Caki2 (cell line): ENCODE data around the gene TNNT3. TPM values are rescaled to one million over a fixed set of nuclear protein-coding genes. Genes with fewer than 3 reads are reported as not detected.

Experiments used
- DNase-seq: peaks from one replicate; pipeline ENCODE4 v3.0.0-alpha.2; 2015; ENCODE audit warnings: low read depth
- in situ Hi-C: cut with HindIII; loops from 2 replicates; pipeline ENCODE4 v1.10.0; 2016; ENCODE audit warnings: low sequenced_read_pairs, low pct_unique_long_range_greater_than_20kb, mixed read lengths
- total RNA-seq: library from RNA; depleted of rRNA; stranded (reverse); fragments of >200 nt; shearing (Covaris generic); gene quantifications from 2 replicates; pipeline ENCODE4 v1.2.3, GENCODE V29; 2014; ENCODE audit warnings: low replicate concordance; rRNA removed

Gene TNNT3
- total RNA-seq, 1 experiment from 2014 or later = not detected

DNA sequence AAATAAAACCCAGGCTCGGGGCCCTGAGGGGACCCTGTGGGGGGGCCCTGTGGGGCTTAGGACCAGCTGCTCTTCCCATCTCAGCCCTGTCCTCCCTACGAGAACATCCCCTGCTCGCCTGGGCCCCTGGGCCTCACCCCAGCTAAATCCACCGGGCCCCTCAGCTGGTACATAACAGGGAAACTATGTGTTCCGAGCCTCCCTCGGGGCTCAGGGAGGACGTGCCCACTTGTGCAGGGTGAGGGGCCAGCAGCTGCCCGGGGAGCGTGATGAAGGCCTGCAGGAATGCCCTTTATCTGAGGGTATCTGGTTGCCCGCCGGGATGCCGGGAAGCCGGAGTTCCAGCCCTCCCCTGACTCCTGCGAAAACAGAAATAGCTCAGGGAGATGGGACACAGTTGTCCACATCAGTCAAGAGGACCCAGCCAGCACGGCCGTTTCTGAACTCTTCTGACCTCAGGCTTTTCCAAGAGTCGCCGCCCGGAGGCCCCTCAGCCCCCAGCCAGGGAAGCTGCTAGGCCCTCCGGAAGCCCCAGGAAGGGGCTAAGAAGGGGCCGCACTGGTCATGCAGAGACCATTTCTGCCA, 48.2 kb downstream of the TNNT3 start:
- in situ Hi-C loops = no loop called here
- no peak for DNase-seq

DNA sequence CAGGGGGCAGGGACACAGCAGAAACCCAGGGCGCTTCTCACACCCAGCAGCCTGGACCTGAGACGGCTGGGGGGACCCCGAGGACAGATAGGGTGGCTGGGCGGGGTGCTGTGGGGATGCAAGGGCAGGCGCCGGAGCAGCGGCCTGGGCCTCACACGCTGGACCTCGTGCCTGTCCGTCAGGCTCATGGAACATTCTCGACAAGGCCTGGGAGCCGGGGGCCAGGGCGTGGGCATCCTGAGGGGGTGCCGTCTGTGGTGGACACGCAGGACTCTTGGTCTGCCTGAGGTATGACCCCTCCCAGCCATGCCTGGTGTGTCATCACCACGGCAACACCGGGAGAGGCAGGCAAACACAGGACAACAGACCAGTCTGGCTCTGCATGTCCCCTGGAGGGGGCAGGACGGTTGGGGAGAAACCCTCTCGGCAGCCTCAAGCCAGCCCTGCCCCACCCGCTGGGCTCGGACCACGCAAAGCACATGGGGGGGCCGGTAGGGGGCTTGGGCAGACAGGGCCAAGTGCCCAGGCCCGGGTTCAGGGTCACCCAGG, 49.0 kb downstream of the TNNT3 start:
- DNase-seq = no peak
- in situ Hi-C loops = no loop called here

DNA sequence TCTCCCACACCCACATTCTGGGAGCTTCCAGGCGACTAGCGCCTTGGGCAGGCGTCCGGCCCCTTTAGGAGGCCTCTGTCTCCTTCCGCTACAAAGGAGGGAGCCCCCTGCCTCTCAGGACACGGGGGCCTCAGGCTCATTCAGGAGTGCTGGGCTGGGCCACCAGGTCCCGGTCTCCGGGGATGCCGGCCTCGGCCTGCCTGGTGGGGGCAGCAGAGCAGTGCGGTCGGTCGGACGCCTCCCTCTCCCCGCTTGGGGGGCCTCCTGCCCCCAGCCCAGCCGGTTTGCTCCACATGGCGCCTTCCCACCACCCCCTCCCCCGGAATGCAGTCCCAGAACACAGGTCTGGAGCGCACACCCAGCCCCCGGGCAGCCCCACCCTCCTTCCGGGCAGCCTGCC, 49.5 kb downstream of the TNNT3 start:
- in situ Hi-C loops = no loop called here
- no peak for DNase-seq

DNA sequence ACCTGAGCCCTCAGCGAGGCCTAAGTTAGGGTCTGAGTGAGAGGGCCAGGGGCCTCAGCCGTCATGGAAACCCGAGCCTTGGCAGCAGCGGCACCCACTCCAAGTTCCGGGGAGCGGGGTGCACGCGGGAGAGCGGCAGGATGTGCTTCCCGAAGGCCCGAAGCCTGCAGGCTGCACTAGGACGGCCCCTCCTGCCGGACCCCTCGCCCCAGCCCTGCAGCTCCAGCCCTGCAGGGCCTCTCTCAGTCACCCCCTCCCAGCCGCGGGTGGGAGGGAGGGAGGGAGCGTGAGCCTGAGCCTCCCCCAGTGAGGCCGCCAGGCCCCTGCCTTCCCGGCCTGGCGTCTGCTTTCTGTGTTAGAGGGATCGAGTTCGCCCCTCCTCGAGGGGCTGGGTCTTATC, 50.3 kb downstream of the TNNT3 start:
- in situ Hi-C loops = no loop called here
- DNase-seq = no peak

DNA sequence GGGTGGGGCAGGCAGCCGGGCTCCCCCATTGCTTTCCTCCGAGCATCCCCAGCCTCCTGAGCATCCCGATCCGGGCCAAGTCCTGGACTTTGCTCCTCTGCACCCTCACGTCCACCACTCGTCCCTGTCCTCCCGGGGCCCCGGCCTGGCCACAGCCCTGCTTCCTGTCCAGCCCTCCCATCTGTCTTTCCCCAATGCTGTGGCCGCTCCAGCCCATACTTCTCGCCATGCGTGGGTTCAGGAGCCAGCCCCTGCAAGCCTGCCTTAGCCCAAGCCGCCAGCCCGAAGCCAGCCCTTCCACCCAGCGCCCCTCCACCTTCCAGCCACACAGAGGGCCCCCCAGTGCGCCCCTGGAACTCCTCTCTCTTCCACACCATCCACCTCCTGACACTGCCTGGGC, 51.5 kb downstream of the TNNT3 start:
- in situ Hi-C loops = no loop called here
- DNase-seq = no peak

DNA sequence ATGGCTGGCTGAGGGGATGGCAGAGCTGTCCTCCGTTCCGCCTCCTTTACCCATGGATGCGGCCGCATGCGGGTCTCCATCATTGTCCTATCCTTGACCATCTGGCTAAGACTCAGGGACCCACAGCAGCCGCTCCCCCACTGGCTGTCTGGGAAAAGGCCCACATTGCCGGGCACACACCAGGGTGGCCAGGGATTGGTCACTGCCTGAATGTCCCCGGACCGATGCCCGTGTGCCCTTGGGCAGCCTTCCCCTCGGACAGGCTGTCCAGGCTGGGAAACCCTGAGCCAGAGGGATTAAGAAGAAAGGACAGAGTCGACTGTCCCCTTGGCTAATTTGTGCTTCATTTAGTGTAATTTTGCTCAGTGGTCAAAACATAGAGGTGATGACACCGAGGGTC, 55.7 kb downstream of the TNNT3 start:
- in situ Hi-C loops = no loop called here

DNA sequence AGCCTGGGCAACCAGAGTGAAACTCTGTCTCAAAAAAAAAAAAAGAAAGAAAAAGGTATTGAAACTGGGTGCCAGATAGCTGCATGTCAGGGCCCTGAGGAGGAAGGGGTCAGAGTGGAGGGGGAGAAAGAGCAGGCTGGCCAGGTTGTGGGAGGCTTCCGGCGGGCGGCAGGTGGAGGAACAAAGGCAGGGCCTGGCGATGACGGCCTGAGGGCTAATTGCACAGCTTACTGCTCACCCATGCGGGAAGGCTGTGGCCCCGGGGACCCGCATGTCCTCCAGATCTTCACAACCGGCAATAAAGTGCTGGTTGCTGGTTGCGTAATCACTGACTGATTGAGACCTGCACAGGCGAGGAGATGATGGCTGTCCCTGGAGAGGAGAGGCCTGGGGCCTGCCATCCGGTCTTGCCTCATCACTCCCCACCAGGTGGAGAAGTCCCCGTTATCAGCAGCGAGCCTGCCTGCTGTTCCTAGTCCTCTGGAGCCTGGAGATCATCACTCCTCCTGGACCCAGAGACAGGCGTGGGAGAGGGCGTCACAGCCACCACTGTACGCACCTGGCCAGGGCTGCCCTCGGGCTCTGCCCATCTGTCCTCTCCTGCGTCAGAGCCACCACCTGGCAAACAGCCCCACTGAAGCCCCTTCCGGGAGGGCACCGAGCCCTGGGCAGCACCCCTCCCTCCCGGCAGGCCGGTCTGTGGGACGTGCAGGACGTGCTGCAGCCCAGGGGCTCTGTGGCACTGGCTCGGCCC, 59.4 kb downstream of the TNNT3 start:
- in situ Hi-C loops = no loop called here

More for the DNA sequence above, 55.7 kb downstream of the TNNT3 start:
- DNase-seq = no peak

DNA sequence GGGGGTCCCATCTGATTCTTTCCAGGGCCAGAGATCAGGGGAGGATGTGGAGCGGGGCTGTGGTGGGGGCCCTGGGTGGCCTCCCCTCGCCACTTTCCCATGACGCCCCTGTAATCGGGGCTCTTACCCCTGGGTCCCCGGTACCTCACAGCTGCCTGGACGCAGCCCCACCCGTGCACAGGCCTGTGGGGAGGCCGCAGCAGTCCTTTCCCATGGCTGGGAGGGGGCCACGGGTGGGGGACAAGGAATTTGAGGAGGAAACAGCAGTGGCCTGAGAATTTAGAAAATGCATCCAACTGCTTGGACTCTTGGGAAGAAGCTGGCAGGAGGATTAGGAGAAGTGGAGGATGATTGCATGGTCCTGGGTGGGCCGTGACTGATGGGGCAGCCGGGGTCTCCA, 60.1 kb downstream of the TNNT3 start:
- in situ Hi-C loops = no loop called here
- no peak for DNase-seq

More for the DNA sequence above, 59.4 kb downstream of the TNNT3 start:
- no peak for DNase-seq

DNA sequence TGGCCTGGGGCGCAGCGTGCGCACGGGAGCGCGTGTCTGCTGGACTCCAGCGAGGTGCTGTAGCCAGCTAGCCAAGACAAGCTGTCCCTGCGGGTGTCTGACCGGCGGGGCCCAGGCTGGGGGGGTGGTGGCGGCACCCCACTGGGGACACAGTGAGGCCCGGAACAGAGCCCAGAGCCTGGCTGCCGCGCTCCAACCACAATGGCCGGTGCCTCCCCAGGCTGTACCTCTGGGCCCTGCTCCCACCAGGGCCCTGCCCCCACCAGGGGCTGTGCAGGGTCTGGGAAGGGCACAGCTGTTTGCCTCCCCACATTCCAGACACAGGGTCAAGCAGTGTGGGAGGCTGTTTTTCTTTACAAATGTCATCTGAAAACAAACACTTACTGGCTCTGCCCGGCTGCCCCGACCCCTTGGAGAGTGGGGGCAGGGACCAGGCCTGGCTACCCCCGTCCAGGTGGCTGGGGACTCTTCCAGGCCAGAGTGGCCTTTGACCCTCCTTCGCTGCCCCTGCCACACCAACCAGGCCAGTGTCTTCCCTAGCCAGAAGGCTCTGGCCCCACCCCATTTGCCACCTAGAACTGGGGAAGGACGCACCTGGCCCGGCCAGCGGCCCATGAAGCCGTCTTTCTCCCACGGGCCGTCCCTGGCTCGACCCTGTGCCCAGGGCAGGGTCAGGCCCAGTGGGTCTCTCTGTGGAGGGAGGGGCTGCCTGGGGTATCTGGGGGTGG, 63.5 kb downstream of the TNNT3 start:
- in situ Hi-C loops = no loop called here
- no peak for DNase-seq

DNA sequence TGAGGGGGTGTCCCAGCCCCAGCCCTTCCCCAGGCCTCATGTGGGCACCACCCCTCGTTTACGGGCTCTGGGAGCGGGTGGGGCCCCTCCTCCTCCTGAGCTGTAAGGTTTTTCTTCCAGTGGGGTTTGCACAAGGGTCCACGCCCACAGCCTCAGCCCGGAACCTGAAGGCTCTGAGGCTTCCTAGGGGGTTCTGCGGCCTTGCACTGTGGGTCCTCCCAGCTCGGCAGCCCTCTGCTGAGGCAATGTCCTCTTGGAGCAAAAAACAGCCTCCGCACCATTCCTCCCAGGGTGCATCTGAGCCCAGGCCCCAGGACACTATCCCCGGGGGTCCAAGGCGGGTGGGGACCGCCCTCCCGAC, 64.1 kb downstream of the TNNT3 start:
- in situ Hi-C loops = no loop called here
- DNase-seq = no peak

DNA sequence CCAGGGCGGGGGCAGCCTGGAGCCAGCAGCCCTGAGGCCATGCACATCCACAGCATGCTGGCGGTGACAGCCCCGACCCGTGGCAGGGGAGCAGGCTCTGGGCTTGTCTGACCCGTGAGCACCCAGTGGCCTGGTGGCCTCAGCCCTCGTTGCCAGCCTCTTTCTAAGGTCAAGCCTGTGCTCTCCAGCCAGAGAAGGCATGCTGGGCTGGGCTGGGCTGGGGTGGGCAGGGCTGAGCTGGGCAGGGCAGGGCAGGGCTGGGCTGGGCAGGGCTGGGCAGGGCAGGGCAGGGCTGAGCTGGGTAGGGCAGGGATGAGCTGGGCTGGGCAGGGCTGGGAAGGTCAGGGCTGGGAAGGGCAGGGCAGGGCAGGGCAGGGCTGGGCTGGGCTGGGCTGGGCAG, 67.5 kb downstream of the TNNT3 start:
- in situ Hi-C loops = no loop called here
- no peak for DNase-seq

DNA sequence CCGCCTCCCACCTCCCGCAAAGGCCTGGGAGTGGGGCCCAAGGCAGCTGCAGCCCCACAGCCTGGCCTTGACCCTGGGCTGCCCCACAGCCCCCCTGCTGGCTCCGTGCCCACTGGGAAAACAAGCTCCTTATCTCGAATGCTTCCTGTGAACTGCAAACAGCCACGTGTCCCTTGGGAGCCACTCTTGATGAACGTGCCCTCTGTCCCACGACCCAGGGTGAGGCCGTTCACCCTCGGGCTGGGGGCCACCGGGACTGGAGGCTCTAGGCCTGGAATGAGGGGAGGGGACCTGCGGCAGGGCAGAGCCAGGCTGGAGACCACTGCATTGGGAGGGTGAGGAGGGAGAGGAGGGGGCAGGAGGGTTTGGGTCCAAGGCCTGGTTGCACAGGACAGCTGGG, 68.7 kb downstream of the TNNT3 start:
- DNase-seq = no peak
- in situ Hi-C loops = no loop called here

Other genes starting within 250 kb of the TNNT3 start
- gene KRTAP5-6, start 222.5 kb upstream of the TNNT3 start, total RNA-seq = not detected in 2 replicates
- gene IFITM10, start 169.1 kb upstream of the TNNT3 start, total RNA-seq = 0.55 and 2.7 TPM in 2 replicates
- gene CTSD, start 155.8 kb upstream of the TNNT3 start, total RNA-seq = 1,431 and 1,654 TPM in 2 replicates
- not detected in 2 replicates for gene SYT8, start 84.7 kb upstream of the TNNT3 start, total RNA-seq
- gene TNNI2, start 80.7 kb upstream of the TNNT3 start, total RNA-seq = not detected in 2 replicates
- not detected in 2 replicates for gene LSP1, start 66.6 kb upstream of the TNNT3 start, total RNA-seq
- not detected in 2 replicates for gene PRR33, start 27.8 kb upstream of the TNNT3 start, total RNA-seq
- 156 and 211 TPM in 2 replicates for gene MRPL23, start 27.6 kb downstream of the TNNT3 start, total RNA-seq
- 5.6 and 9.3 TPM in 2 replicates for gene H19, start 78.1 kb downstream of the TNNT3 start, total RNA-seq
- 2.3 and 5.6 TPM in 2 replicates for gene IGF2, start 219.7 kb downstream of the TNNT3 start, total RNA-seq
- gene INS, start 241.5 kb downstream of the TNNT3 start, total RNA-seq = not detected in 2 replicates